CD4-positive, alpha-beta T cell treated with Interleukin-2 at 100 ng/mL for 4 hours (primary cell): ENCODE measurements around the gene RUFY1.
"Not testable (repeated sequence)": the region's sequence is repeated elsewhere in the genome, so short reads cannot be mapped to it uniquely, and the experiment has no call there.

Experiments
- DNase-seq: peaks from one replicate; pipeline ENCODE4 v3.0.0-alpha.2; 2020; ENCODE audit warnings: low spot score

Gene RUFY1

GRCh38 chr5:179534431-179534830 lies 15.9 kb upstream of the RUFY1 start:
- DNase-seq, result no peak

DNA sequence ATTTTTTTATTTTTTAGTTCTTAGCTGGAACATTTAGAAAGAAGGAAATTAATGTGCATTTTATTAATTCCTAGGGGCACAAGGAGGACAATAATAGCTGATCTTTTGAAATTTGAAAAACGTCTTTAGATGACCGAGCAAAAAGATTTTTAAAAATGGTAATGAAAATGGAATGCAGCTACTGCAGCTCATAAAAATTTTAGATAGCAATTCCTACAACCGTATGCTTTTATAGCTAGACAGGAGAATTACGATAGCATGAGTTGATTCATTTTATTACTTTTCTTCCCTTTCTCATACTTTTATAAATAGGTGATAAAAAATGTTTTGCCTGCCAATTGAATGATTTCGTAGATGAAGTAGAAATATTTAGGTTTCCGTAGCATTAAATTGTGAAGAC lies 13.7 kb upstream of the RUFY1 start:
- DNase-seq, result no peak

DNA sequence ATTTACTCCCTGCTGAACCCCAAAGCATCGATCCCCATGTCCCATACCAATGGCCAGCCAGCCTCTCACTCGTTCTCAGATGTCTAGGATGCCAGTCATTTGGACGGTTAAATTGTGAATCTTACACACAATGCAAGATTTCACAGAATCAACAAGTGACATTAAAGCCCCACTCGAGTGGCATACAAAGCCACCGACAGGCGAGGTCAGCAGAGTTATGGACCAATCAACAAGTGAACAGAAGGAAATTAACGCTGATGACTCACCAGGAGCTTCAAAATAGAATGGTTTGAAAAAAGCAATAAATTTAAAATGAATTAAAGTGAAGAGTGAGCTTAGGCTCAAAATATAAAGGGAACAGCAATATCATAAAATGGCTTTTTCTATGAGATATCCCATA lies 8.2 kb upstream of the RUFY1 start:
- no peak for DNase-seq

- DNase-seq, result not testable (repeated sequence)
These were observed 7.1 kb upstream of the RUFY1 start for GRCh38 chr5:179543275-179543674.

DNA sequence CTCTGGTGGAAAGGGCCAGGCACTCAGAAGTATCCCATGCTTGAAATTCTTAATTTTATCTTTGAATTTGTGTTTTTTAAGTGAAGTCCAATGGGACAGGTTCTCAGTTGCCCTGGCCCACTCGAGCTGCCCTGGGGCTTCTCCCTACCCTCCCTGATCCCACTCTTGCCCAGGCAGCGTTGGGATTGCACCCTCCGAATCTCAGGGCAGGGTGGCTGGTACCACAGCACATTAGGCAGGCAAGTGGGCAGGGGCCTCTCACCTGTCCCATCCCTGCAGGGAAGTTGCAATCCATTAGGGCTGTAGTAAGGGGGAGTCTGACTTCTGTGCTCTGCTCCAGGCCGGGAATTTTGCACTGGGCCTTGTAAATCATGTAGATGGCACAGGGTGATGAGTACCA lies 2.7 kb downstream of the RUFY1 start:
- DNase-seq, result no peak

GRCh38 chr5:179553875-179554274 lies 3.5 kb downstream of the RUFY1 start:
- no peak for DNase-seq

- no peak for DNase-seq
These were observed 4.6 kb downstream of the RUFY1 start for GRCh38 chr5:179554981-179555380.

DNA sequence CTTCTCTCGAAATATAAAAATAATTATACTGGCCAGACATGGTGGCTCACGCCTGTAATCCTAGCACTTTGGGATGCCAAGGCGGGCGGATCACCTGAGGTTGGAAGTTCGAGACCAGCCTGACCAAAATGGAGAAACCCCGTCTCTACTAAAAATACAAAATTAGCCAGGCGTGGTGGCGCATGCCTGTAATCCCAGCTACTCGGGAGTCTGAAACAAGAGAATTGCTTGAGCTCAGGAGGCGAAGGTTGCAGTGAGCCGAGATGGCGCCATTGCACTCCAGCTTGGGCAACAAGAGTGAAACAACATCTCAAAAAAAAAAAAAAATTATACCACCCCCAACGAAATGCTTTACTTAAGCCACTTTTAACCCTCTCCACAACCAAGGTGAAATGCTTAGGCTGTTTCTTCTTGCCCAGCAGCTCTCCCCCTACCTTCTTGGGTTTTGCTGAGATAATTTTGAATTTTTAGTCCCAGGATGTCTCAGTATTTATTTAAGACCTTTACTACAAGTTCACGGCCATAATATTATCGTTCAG lies 8.0 kb downstream of the RUFY1 start:
- DNase-seq, result not testable (repeated sequence)

- no peak for DNase-seq
These were observed 8.6 kb downstream of the RUFY1 start for GRCh38 chr5:179558932-179559283.

DNA sequence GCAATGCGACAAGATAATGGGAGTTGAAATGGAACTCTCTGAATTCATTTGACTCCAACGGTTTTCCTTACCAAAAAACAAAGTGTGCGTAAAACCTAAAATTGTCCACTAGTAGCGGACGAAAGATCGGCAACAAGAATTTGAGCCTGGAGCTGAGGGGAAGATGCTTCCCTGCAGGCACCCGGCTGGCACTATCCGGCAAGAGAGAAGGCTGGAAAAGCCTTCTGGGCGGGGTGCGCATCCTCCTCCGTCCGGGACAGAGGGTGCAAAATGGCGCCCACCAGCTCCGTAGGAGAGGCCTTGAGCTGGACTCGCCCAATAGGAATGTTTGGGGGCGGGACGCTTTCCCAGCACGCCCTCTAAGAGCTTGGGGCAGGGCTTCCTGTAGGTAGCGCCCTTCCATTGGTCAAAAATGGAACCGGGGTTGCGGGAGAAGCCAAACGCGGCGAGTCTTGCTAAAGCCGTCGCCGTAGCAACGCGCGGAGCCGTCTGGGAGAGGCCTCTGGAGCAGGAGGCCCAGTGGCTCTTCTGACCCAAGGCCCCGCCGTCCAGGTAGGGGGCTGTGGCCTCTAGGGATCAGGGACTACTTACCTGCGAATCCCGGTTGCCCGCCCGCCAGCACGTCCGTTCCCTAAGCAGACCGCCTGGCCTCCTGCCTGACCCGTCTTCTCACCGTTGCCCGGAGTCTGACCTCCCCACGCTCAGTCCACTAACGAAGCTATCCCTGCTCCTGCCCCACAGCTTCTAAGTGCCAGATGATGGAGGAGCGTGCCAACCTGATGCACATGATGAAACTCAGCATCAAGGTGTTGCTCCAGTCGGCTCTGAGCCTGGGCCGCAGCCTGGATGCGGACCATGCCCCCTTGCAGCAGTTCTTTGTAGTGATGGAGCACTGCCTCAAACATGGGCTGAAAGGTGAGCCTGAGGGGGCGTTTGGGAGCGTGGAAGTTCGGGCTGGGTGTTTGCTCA lies 9.2 kb downstream of the RUFY1 start:
- DNase-seq, result peak; percentile 93

GRCh38 chr5:179564526-179564925 lies 14.2 kb downstream of the RUFY1 start:
- DNase-seq, result no peak

DNA sequence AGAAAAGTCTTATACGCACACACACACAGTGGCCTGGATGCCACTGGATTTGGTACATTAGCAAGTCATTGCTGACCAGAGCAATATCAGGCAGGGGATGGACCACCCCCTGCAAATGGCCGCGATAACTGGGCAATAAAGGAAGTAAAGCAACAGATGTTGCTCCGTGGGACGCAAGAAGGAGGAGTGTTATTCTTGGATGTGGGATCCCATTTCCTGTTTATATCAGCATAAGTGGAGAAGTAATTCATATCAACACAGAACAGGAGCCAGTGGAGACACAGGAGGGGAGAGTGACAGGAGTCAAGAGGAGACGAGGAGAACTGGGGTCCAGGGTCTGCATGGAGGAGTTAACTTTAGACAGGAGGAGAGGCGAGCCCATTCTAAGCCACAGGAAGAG lies 18.4 kb downstream of the RUFY1 start:
- no peak for DNase-seq

DNA sequence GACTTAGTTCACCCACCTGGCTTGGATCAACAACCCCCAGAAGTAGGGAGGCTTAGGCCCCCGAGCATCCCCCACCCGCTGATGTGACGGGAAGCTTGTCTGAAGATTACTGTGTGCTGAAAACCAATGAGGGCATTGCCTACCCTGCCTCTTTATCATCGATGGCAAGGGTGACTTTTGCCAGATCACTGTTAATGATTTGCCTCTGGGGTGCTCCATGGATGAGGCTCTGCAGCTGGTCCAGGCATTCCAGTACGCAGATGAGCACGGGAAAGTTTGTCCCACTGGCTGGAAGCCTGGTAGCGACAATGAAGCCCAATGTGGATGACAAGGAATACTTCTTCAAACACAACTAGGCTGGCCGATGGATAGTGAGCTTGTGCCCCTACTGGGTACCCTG lies 22.0 kb downstream of the RUFY1 start:
- DNase-seq, result no peak

DNA sequence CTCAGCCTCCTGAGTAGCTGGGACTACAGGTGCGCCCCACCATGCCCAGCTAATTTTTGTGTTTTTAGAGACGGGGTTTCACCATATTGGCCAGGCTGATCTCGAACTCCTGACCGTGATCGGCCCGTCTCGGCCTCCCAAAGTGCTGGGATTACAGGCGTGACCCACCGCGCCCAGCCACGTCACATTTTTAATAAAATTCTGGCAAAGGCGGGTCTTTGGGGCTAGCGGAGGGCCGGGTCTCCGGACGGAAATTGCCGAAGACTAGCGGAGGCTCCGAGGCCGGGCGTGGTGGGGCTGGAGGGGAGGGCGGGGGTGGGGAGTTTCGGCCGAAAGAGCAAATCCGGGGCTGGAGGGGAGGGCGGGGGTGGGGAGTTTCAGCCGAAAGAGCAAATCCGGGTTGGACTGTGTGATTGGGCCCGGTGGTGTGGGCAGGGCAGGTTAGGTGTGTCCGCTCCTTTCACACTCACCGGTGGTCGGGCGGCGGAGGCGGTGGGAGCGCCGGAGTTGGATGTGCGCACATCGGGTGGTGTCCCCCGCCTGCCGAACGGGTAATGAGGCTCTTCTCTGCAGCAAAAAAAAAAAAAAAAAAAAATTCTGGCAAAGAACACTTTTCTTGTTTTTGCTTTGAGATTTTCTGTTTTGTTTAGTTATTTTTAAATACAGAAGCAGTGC lies 27.1 kb downstream of the RUFY1 start:
- no peak for DNase-seq

DNA sequence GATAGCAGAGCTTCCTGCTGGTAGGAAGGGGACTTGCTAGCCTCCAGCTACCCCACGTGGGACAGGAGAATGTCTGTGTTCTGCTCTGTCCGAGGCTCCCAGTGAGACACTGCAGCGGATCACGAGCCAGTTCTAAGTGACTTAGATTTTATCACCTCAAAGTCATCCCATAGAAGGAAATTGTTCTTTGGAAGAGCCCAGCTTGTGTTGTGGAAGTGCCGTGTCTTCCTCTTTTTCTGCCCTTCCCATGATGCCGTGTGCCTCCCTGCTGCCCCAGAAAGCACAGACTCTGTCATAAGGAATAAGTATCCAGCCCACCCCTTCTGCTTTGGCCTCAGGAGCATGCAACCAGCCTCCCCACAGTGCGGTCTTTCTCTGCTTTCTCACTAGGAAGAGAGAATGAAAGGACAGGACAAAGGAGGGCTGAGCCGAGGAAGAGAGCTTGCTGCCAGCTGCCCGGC lies 35.6 kb downstream of the RUFY1 start:
- no peak for DNase-seq

DNA sequence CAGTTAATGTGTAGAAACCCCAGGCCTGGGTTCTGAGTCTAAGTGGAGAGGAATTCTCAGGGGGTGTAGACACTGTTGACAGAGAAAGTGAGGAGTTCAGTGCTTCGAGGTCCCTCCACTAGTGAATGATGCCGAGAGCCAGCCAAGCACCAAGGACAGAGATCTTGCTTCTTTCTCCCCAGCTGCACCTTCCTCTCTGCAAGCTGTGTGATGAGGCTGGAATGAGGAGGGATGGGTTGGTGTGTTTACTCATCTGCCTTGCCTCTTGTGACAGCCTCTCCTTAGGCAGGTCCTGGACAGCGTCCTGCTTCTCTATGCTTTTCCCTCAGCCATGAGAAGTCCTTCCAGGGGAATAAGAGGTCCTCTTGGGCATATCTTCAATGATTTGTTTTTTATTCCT lies 37.8 kb downstream of the RUFY1 start:
- DNase-seq, result no peak

DNA sequence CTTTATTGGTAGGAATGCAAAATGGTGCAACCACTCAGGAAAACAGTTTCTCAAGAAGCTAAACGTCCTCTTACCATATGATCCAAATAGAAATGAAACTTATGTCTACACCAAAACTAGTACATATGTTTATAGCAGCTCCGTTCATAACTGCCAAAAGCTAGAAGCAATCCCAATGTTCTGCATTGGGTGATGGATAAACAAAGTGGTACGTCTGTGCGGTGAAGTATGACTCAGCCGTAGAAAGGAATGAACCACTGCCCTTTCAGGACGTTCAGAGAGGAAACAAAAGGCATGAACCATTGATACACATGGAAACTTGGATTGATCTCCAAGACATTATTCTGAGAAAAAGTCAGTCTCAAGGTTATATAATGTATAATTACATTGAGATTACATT lies 45.6 kb downstream of the RUFY1 start:
- DNase-seq, result no peak

DNA sequence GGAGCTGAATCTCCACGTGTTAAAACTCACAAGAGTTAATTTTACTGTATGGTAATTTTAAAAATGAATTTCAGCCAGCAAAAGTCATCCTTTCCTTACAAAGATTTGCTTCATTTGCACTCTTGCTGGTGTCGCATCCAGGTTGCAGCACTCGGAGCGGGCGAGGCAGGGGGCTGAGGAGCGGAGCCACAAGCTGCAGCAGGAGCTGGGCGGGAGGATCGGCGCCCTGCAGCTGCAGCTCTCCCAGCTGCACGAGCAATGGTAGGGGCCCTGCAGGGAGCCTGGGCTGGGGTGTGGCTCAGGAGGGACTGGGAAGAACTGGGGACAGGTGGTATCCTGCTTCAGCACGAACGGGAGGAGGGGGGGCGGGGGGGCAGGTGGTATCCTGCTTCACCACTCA lies 46.1 kb downstream of the RUFY1 start:
- DNase-seq, result no peak

- DNase-seq, result no peak
These were observed 48.7 kb downstream of the RUFY1 start for GRCh38 chr5:179599100-179599499.

- DNase-seq, result no peak
These were observed 49.2 kb downstream of the RUFY1 start for GRCh38 chr5:179599566-179599965.

GRCh38 chr5:179599973-179600372 lies 49.6 kb downstream of the RUFY1 start:
- no peak for DNase-seq

DNA sequence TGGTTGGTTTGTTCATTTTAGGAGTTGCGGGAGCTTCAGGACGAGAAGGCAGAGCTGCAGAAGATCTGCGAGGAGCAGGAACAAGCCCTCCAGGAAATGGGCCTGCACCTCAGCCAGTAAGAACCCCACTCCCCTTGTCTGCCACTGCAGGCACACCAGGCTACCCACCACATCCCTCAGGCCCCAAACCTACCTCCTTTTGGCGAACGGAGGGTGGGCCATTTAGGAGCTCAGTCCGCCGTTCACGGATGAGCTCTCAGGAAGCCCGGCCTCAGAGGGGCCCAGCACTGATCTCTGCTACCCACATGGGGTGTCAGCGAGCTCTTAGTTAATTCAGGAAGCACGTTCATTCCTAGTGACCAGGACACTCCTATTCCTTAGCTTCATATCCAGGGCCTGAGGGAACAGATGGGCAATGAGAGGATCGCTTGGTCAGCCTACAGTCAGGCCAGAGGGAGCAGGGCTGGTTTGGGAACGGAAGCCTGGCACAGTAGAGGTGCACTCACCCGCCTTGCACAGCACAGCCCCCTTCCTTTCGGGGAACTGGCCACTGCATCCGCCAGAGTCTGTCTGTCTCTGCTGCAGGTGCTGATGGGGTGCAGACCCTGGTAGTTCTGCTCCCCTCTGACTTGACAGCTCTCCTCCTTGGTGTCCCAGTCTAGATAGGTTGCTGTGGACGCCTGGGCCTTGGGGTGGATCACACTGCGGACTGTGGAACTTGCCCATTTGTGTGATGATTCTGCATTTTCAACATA lies 51.7 kb downstream of the RUFY1 start:
- no peak for DNase-seq
